ENCODE measurements around the gene PRM1. TPM values are rescaled to one million over a fixed set of nuclear protein-coding genes. Genes with fewer than 3 reads are reported as not detected.

PRM1 gene
- total and polyA plus RNA-seq, 4 donors: not detected

DNA sequence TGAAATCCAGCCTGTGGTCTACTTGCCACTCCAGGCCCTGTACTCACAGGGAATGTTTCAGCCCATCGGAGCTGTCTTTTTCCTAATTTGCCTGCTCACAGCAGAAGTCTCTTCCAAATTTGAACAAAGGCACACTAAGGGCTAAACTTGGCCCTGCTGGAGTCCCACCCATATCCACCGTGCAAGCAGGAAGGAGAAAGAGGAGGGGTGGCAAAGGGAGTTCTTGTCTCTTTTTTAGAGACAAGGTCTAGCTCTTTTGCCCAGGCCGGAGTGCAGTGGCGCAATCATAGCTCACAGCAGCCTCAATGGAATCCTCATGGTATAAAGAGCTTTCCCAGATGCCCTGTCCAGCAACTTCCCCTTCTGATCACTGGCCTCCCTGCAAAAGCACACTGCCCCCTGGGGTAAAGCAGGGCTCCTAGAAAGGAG lies 2.7 kb upstream of the PRM1 start:
- Histone ChIP-seq H3K4me3 (ENCODE audit: low read depth in 1 of 3, low read length in 3 of 3) (no peak overlapping the region), H3K4me1 (ENCODE audit: control insufficient read depth in 4 of 4, insufficient read depth in 4 of 4, low read length in 3 of 4) (peaks cover 2 to 12% (median 10%) of the 10 kb centered on the region in 4 donors), H3K27ac (ENCODE audit: low read depth in 1 of 2, low read length in 2 of 2) (no peak overlapping the region), H3K9me3 (ENCODE audit: control insufficient read depth in 4 of 4, low read length in 3 of 4) (no peaks in the 10 kb centered on the region), H3K9ac (ENCODE audit: low read depth in 1 of 2, low read length in 2 of 2) (no peak overlapping the region), H3K36me3 (ENCODE audit: control insufficient read depth in 4 of 4, insufficient read depth in 3 of 4, low read depth in 1 of 4, low read length in 3 of 4) (no peaks in the 10 kb centered on the region), H3K27me3 (ENCODE audit: control insufficient read depth in 4 of 4, insufficient read depth in 4 of 4, low read length in 3 of 4) (no peaks in the 10 kb centered on the region)
- TF ChIP-seq GABPA (IDR thresholded peaks at IDR 0.05 in 1 of 2, conservative IDR thresholded peaks at IDR 0.05 in 1 of 2): no peak
- TF ChIP-seq, protein P1, sequence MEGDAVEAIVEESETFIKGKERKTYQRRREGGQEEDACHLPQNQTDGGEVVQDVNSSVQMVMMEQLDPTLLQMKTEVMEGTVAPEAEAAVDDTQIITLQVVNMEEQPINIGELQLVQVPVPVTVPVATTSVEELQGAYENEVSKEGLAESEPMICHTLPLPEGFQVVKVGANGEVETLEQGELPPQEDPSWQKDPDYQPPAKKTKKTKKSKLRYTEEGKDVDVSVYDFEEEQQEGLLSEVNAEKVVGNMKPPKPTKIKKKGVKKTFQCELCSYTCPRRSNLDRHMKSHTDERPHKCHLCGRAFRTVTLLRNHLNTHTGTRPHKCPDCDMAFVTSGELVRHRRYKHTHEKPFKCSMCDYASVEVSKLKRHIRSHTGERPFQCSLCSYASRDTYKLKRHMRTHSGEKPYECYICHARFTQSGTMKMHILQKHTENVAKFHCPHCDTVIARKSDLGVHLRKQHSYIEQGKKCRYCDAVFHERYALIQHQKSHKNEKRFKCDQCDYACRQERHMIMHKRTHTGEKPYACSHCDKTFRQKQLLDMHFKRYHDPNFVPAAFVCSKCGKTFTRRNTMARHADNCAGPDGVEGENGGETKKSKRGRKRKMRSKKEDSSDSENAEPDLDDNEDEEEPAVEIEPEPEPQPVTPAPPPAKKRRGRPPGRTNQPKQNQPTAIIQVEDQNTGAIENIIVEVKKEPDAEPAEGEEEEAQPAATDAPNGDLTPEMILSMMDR (IDR thresholded peaks at IDR 0.05; ENCODE audit: low read depth, low read length, missing input control): no peak
- no peak for TF ChIP-seq TAF1 (conservative IDR thresholded peaks at IDR 0.05)
- no peak for TF ChIP-seq HNF4G (IDR thresholded peaks at IDR 0.05)
- TF ChIP-seq, protein P2, sequence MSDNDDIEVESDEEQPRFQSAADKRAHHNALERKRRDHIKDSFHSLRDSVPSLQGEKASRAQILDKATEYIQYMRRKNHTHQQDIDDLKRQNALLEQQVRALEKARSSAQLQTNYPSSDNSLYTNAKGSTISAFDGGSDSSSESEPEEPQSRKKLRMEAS (IDR thresholded peaks at IDR 0.05): no peak
- TF ChIP-seq RAD21 (IDR thresholded peaks at IDR 0.05): no peak
- TF ChIP-seq YY1 (IDR thresholded peaks at IDR 0.05): no peak
- TF ChIP-seq HNF4A (conservative IDR thresholded peaks at IDR 0.05): no peak
- TF ChIP-seq JUND (IDR thresholded peaks at IDR 0.05): no peak
- no peak for TF ChIP-seq NR2F2 (IDR thresholded peaks at IDR 0.05)
- no peak for TF ChIP-seq EGR1 (IDR thresholded peaks at IDR 0.05; ENCODE audit: low read depth in 2 of 2)
- DNase-seq (ENCODE audit: low spot score): no peak
- 81% methylated on average over 4 of the region's 4 CpGs for WGBS

DNA sequence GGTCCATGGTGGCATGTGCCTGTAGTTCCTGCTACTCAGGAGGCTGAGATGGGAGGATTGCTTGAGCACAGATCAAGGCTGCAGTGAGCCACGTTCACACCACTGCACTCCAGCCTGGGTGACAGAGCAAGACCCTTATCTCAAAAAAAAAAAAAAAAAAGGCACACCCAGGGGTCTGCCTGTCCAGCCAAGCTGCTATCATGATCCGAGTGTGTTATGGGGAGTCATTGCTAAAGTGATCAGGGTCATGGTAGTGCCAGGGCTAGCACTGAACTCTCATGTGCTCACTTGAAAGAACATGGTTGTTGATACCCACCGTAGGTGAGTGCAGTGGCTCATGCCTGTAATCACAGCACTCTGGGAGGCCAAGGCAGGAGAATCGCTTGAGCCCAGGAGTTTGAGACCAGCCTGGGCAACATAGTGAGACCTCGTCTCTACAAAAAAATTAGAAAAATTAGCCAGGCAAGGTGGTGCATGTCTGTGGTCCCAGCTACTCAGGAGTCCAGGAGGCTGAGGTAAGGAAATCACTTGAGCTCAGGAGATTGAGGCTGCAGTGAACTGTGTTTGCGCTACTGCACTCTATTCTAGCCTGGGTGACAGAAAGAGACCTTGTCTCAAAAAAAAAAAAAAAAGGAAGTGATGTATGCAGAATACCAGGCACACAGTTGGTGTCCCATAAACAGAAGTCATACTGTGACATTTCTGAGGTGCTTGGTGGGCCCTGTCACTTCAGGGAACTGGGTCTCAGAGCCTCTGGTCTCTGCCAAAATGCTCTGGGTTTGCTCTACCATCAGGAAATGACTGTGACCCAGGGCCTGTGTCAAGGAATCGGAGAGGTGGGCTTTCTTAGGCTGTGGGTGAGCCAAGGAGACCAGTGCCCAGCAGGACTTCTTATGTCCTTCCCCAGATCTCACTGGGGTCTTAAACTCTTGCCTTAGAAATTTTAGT lies 2.2 kb downstream of the PRM1 start:
- Histone ChIP-seq H3K27me3 (ENCODE audit: control insufficient read depth in 4 of 4, insufficient read depth in 4 of 4, low read length in 3 of 4) (no peaks in the 10 kb centered on the region), H3K4me3 (ENCODE audit: low read depth in 1 of 3, low read length in 3 of 3) (no peak overlapping the region), H3K36me3 (ENCODE audit: control insufficient read depth in 4 of 4, insufficient read depth in 3 of 4, low read depth in 1 of 4, low read length in 3 of 4) (no peaks in the 10 kb centered on the region), H3K9me3 (ENCODE audit: control insufficient read depth in 4 of 4, low read length in 3 of 4) (no peaks in the 10 kb centered on the region), H3K9ac (ENCODE audit: low read depth in 1 of 2, low read length in 2 of 2) (no peak overlapping the region), H3K27ac (ENCODE audit: low read depth in 1 of 2, low read length in 2 of 2) (no peak overlapping the region), H3K4me1 (ENCODE audit: control insufficient read depth in 4 of 4, insufficient read depth in 4 of 4, low read length in 3 of 4) (peaks cover 2 to 12% (median 10%) of the 10 kb centered on the region in 4 donors)
- WGBS: 86% methylated on average over 7 of the region's 7 CpGs
- DNase-seq (ENCODE audit: low spot score): no peak
- TF ChIP-seq HNF4A (conservative IDR thresholded peaks at IDR 0.05) (no peak), FOXA2 (IDR thresholded peaks at IDR 0.05) (no peak), RAD21 (IDR thresholded peaks at IDR 0.05) (no peak)
- TF ChIP-seq, protein P2 (IDR thresholded peaks at IDR 0.05): no peak
- TF ChIP-seq, protein P1 (IDR thresholded peaks at IDR 0.05; ENCODE audit: low read depth, low read length, missing input control): no peak
